PC-3 (cell line): ENCODE measurements around the gene PLPP7. TPM values are rescaled to one million over a fixed set of nuclear protein-coding genes. Genes with fewer than 3 reads are reported as not detected.

Source experiments
- ATAC-seq: fragments of 200-7000 bp; cut with Tn5 transposase; 2 replicates; pipeline ENCODE4 v1.9.1; 2020; ENCODE audit warnings: mild to moderate bottlenecking, moderate library complexity
- BruUV-seq: library from RNA; stranded (reverse); fragments of 400-500 nt; replicated peaks from 2 replicates; lab custom pipeline; 2021; lab: Mats Ljungman, UMichigan
- CTCF ChIA-PET: fragments of 300-600 bp; sonication (Branson Sonifier 250); formaldehyde crosslinking; loops from one replicate; lab custom pipeline; 2022; ENCODE audit warnings: antibody characterized with exemption; lab: Charles Lee
- POLR2A ChIA-PET: fragments of 300-600 bp; sonication (Branson Sonifier 250); formaldehyde crosslinking; loops from one replicate; lab custom pipeline; 2022; ENCODE audit warnings: antibody characterized with exemption; ENCODE audit not compliant: unreplicated experiment; lab: Charles Lee
- DNase-seq: peaks from one replicate; pipeline ENCODE4 v3.0.0-alpha.2; 2015
- H2AFZ ChIP-seq: fragments of 300-600 bp; sonication (generic); 2 replicates; pipeline ENCODE4 v1.6.0; 2016; ENCODE audit warnings: antibody characterized with exemption, low read length
- H3F3A ChIP-seq: fragments of 300-600 bp; sonication (generic); one replicate; pipeline ENCODE4 v1.6.0; 2017; ENCODE audit warnings: antibody characterized with exemption, low read length, control low read depth, mild to moderate bottlenecking; ENCODE audit not compliant: unreplicated experiment
- H3K27ac ChIP-seq: fragments of 300-600 bp; sonication (generic); 2 replicates; pipeline ENCODE4 v1.5.1; 2016; ENCODE audit warnings: mild to moderate bottlenecking, low read length
- H3K27me3 ChIP-seq: fragments of 300-600 bp; sonication (generic); 2 replicates; pipeline ENCODE4 v1.6.1; 2016; ENCODE audit warnings: low read length, mixed read lengths
- H3K36me3 ChIP-seq: fragments of 300-600 bp; sonication (generic); 2 replicates; pipeline ENCODE4 v1.6.1; 2016; ENCODE audit warnings: low read depth, mixed run types, low read length, mixed read lengths
- H3K4me1 ChIP-seq: fragments of 300-600 bp; sonication (generic); 2 replicates; pipeline ENCODE4 v1.5.1; 2016; ENCODE audit warnings: low read length; ENCODE audit not compliant: insufficient read depth
- H3K4me2 ChIP-seq: fragments of 300-600 bp; sonication (generic); 2 replicates; pipeline ENCODE4 v1.6.0; 2016; ENCODE audit warnings: low read length
- H3K4me3 ChIP-seq: fragments of 300-600 bp; sonication (generic); 2 replicates; pipeline ENCODE4 v1.5.1; 2016; ENCODE audit warnings: mild to moderate bottlenecking, low read length, mixed read lengths
- H3K79me2 ChIP-seq: fragments of 300-600 bp; sonication (generic); 2 replicates; pipeline ENCODE4 v1.6.1; 2017; ENCODE audit warnings: low read length, mixed read lengths
- H3K9ac ChIP-seq: fragments of 300-600 bp; sonication (generic); 2 replicates; pipeline ENCODE4 v1.6.0; 2016; ENCODE audit warnings: mild to moderate bottlenecking, low read length
- H3K9me2 ChIP-seq: fragments of 300-600 bp; sonication (generic); replicated peaks from 2 replicates; pipeline ENCODE4 v1.6.1; 2016; ENCODE audit warnings: mixed run types, low read length, mixed read lengths
- H3K9me3 ChIP-seq: fragments of 300-600 bp; sonication (generic); 2 replicates; pipeline ENCODE4 v1.6.1; 2016; ENCODE audit warnings: low read length, mixed read lengths
- H4K20me1 ChIP-seq: fragments of 300-600 bp; sonication (generic); 2 replicates; pipeline ENCODE4 v1.6.1; 2016; ENCODE audit warnings: low read length, mixed read lengths
- CTCF ChIP-seq: fragments of 300-600 bp; sonication (generic); conservative IDR thresholded peaks from 2 replicates; pipeline ENCODE4 v1.5.1; 2017; ENCODE audit warnings: antibody characterized with exemption, low read depth, mild to moderate bottlenecking, low read length
- EZH2 ChIP-seq: fragments of 300-600 bp; sonication (generic); IDR thresholded peaks from one replicate; pipeline ENCODE4 v1.6.1; 2017; ENCODE audit warnings: antibody characterized with exemption, mild to moderate bottlenecking, low read length; ENCODE audit not compliant: unreplicated experiment
- EZH2phosphoT487 ChIP-seq: fragments of 300-600 bp; sonication (generic); IDR thresholded peaks from 2 replicates; pipeline ENCODE4 v1.6.1; 2018; ENCODE audit warnings: mild to moderate bottlenecking, antibody characterized with exemption, low read length, borderline replicate concordance
- intact Hi-C: fragments of 100-400 bp; cut with micrococcal nuclease; formaldehyde crosslinking; loops from 2 replicates; pipeline ENCODE4 v1.9.0; 2023
- total RNA-seq: library from RNA; depleted of rRNA; stranded (reverse); fragments of >200 nt; gene quantifications from 2 replicates; pipeline ENCODE4 v1.2.3, GENCODE V29; 2014

The PLPP7 gene
- total RNA-seq, 1 experiment from 2014 or later = not detected

GRCh38 chr9:131288217-131288616, 1.3 kb upstream of the PLPP7 start:
- no peak overlapping the region for H3K4me2 ChIP-seq
- no peaks in the 10 kb centered on the region for H3K27me3 ChIP-seq
- no peak overlapping the region for H3K4me3 ChIP-seq
- no peak overlapping the region for H3K9ac ChIP-seq
- POLR2A ChIA-PET = no interaction called here
- no peak overlapping the region for H2AFZ ChIP-seq
- BruUV-seq = no TSS peak
- no peaks in the 10 kb centered on the region for H3K9me2 ChIP-seq
- no peak overlapping the region for H3K27ac ChIP-seq
- intact Hi-C loops = no loop called here
- ATAC-seq = no peak
- no peak for DNase-seq
- TF ChIP-seq EZH2phosphoT487 = no peak
- no peak for TF ChIP-seq CTCF
- TF ChIP-seq EZH2 = no peak
- CTCF ChIA-PET = no interaction called here
- H3F3A ChIP-seq = no peaks in the 10 kb centered on the region
- H4K20me1 ChIP-seq = no peaks in the 10 kb centered on the region
- no peaks in the 10 kb centered on the region for H3K9me3 ChIP-seq
- H3K36me3 ChIP-seq = no peaks in the 10 kb centered on the region
- H3K4me1 ChIP-seq = no peaks in the 10 kb centered on the region
- H3K79me2 ChIP-seq = no peaks in the 10 kb centered on the region

- no peak overlapping the region for H3K27ac ChIP-seq
- ATAC-seq (no peak), DNase-seq (no peak)
- no peaks in the 10 kb centered on the region for H3K27me3 ChIP-seq
- H3F3A ChIP-seq = no peaks in the 10 kb centered on the region
- no peaks in the 10 kb centered on the region for H3K4me1 ChIP-seq
- intact Hi-C loops = no loop called here
- H3K9me3 ChIP-seq = no peaks in the 10 kb centered on the region
- H3K4me3 ChIP-seq = no peak overlapping the region
- H3K36me3 ChIP-seq = no peaks in the 10 kb centered on the region
- no peak overlapping the region for H3K9ac ChIP-seq
- no peak overlapping the region for H3K4me2 ChIP-seq
- CTCF ChIA-PET = no interaction called here
- POLR2A ChIA-PET = no interaction called here
- no peaks in the 10 kb centered on the region for H3K79me2 ChIP-seq
- TF ChIP-seq EZH2phosphoT487 (no peak), CTCF (no peak), EZH2 (no peak)
- no TSS peak for BruUV-seq
- no peaks in the 10 kb centered on the region for H4K20me1 ChIP-seq
- no peaks in the 10 kb centered on the region for H3K9me2 ChIP-seq
- no peak overlapping the region for H2AFZ ChIP-seq
Measured at GRCh38 chr9:131290036-131290766, 678 bp downstream of the PLPP7 start.

- H3F3A ChIP-seq = no peaks in the 10 kb centered on the region
- no peak overlapping the region for H3K27ac ChIP-seq
- no peak overlapping the region for H2AFZ ChIP-seq
- BruUV-seq = no TSS peak
- TF ChIP-seq EZH2phosphoT487 = no peak
- TF ChIP-seq CTCF = no peak
- no peak for TF ChIP-seq EZH2
- H3K4me1 ChIP-seq = no peaks in the 10 kb centered on the region
- H3K4me3 ChIP-seq = no peak overlapping the region
- no peaks in the 10 kb centered on the region for H3K36me3 ChIP-seq
- no peak overlapping the region for H3K9ac ChIP-seq
- DNase-seq (no peak), ATAC-seq (no peak)
- POLR2A ChIA-PET = no interaction called here
- no peaks in the 10 kb centered on the region for H3K9me2 ChIP-seq
- H4K20me1 ChIP-seq = no peaks in the 10 kb centered on the region
- no peaks in the 10 kb centered on the region for H3K27me3 ChIP-seq
- intact Hi-C loops = no loop called here
- H3K79me2 ChIP-seq = no peaks in the 10 kb centered on the region
- CTCF ChIA-PET = no interaction called here
- no peak overlapping the region for H3K4me2 ChIP-seq
- no peaks in the 10 kb centered on the region for H3K9me3 ChIP-seq
Measured at GRCh38 chr9:131290767-131291370, 1.3 kb downstream of the PLPP7 start.
